ENCODE results near the gene CCDC136.

CCDC136 gene

DNA sequence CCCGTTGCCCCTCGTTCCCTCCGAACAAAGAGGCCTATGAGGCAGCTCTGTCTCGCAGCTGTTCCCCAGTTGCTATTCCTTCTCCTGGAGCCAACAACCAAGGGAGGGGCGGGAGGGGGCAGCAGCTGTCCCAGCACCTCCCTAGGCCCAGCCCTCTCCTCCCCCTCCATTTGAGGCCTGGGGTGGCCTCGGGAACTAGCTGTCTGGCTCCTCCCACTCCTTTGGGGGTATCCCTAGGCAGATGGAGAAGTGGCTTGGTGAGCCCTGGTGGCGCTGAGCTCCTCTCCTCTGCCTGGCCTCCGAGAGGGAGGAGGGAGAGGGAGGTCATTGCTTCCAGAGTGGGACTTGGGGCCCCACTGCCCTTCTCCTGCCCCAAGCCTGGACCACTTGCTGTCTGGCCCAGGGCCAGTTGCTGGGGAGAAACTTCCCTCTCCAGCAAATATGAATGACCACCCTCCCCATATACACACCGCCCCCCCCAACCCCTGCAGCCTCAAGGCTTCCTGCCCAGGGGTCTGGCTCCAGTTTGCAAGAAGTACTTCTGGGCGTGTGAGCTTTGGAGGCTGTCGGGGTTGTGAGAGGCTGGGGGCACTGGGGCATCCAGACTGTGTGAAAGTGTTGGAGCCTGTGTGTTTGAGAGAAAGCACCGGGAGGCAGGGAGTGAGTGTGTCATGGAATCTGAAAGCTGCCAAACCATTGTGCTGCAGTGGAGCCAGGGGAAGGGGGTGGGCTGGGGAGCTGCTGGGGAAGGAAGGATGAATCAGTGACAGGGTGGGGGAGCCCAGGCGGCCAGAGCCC is 41.6 kb downstream of the CCDC136 start:
- no peak for DNase-seq

DNA sequence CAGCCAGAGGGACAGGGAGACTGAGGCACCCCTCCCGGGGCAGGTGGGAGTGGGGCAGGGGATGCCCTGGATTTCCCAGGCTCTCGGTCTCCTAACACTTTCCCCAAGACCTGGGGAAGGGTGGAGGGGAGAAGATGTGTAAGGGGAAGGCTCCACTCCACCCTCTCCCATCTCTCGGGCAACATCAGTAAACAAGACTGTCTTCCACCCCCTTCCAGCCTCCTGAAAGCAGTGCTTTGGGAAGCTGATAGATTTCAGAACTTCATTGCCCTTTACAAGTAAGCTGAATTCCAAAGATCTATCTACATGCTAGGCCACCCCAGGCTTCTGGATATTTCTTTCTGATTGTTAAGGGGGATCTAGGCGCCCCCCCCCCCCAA is 42.2 kb downstream of the CCDC136 start:
- no peak for DNase-seq

DNA sequence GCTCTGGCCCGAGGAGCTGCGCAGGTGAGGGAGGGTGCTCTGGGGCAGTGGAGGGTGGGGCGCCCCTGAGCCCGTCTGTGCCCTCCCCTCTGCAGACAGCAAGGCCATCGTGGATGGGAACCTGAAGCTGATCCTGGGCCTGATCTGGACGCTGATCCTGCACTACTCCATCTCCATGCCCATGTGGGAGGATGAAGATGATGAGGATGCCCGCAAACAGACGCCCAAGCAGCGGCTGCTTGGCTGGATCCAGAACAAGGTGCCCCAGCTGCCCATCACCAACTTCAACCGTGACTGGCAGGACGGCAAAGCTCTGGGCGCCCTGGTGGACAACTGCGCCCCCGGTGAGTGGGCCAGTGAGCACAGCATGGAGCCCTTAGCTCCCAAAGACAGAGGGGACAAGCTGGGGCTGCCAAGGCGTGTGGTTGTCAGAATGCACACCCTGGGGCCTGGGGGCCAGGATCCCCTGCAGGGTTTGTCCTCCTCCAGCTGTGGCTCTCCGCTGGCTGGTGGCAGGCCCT is 43.5 kb downstream of the CCDC136 start:
- DNase-seq = no peak

DNA sequence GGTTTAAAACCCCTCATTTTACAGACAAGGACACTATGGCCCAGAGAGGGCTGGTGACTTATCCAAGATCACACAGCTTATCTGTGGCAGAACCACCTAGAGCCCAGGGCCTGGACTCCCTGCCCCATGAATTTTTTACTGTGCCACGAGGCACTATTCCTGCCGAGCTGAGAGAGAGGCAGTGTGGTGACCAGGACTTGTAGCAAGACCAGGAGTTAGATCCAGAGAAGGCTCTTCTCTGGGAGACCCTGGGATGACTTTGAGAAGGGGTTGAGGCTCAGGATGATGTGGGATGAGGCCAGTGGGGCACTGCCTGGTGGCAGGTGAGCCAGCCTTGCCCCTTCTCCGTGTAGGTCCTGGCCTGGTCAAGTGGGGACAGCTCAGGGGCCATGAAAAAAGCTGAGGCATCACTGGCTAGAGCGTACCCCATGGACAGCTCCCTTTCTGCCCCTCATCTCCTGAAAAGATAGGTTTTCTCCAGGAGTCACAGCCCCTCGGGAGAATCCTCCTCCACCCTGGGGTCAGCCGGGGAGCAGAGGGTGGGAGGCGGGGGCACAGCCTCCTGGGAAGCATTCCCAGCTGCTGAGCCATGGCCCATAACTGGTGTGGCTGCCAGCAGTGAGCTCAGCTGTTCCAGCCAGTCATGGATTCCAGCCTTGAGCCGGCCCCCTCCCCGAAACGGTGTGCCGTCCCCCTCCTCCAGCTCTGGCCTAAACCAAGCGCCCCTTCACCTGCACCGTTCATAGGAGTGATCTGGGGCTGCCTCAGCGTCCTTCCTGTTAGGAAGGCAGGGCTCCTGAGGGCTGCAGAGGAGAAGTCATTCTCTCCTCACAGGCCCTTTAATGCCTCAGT is 44.2 kb downstream of the CCDC136 start:
- DNase-seq = no peak

DNA sequence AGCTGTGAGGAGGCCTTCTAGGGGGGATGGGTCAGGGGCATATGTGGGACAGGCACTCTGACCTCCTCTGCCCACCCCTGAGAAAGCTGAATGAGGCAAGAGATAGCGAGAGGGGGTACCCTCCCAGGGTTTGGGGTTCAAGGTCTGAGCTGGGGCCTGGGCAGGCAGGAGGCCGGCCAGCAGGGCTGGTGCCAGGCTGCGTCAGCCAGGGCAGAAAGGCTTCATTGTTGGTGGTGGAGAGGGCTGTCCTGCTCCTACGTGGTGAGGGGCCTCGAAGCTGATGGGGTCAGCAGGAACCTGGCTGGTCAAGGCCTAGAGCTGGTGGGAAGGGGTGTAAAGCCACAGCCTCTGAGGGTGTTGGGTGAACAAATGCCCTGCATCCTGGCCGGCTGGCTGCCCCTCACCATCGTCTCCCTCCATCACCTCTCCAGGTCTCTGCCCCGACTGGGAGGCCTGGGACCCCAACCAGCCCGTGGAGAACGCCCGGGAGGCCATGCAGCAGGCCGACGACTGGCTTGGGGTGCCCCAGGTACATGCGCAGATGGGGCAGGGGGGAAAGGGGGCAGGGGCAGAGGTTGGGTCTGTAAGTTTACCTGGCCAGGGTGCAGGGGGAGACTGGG is 45.1 kb downstream of the CCDC136 start:
- no peak for DNase-seq

DNA sequence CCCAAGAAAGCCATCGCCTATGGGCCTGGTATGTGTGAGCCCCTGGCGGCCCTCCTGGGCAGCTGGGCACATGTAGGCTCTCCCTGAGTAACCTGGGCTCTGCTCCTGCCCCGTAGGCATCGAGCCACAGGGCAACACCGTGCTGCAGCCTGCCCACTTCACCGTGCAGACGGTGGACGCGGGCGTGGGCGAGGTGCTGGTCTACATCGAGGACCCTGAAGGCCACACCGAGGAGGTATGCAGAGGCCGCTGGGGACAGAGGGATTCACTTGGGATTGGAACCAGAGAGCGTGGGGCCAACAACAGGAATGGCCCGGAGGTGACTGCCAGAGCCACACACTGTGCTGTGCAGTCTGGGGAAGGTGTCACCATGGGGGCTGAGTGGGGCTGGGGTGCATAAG is 45.8 kb downstream of the CCDC136 start:
- no peak for DNase-seq

DNA sequence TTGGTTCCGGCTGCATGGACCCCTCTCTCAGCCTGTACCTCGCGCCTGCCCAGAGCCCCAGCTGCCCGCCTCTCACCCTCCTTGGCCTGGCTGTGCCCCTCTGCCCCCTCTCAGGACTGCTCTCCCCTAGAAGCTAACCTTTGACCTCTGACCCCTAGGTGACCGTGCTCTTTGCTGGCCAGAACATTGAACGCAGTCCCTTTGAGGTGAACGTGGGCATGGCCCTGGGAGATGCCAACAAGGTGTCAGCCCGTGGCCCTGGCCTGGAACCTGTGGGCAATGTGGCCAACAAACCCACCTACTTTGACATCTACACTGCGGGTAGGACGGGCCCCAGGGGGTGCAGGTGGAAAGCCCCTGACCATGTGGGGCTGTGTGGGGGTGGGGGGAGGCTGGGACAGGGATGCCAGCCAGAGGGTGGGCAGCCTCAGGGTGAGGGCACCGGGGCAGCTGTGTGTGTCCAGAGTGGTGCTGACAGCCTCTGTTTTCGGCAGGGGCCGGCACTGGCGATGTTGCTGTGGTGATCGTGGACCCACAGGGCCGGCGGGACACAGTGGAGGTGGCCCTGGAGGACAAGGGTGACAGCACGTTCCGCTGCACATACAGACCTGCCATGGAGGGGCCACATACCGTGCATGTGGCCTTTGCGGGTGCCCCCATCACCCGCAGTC is 46.5 kb downstream of the CCDC136 start:
- no peak for DNase-seq

DNA sequence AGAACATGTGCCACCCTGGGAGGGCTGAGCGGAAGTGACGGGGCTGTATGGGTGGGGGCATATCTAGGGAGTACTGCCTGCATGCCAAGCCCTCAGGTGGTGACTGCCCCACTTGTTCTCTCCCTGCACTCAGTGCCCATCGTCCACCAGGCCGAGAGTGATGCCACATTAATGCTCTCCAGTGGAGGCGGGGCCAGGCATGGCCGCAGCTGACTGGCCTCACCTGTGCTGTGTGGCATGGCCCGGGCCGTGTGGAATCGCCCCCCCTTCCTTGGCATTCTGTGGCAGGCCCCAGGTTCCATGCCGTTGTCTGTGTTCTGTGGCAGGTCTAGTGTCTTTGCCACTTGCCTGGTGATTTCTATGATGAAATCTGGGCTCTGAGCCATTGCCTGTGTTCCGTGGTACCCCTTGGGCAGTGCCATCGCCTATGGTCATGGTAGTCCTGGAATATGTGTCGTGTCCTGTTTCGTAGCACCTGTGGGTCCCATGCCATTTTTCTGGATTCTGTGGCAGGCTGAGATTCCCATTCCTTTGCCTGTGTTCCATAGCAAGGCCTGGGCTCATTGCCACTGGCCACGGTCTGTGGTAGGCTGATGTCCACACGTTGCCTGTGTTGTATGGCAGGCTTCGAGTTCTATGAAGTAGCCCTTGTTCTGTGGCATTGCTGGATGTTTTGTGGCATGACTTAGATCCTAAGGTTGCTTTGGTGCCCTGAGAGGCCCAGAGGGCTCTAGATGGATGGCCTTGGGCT is 47.4 kb downstream of the CCDC136 start:
- no peak for DNase-seq

DNA sequence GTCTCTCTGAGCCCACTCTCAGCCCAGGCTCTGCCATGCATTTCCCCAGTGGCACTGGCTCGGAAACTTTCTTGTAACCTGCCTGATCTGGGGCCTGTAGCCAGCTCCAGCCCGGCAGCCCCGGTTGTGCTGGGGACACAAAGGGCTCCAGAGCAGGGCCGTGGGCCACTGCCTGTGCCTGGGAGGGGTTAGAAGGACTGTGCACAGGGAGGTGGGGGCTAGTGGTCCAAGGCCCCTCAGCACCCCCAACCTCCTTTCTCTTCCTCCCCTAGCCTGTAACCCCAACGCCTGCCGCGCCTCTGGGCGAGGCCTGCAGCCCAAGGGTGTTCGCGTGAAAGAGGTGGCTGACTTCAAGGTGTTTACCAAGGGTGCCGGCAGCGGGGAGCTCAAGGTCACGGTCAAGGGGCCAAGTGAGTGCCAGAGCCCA is 48.0 kb downstream of the CCDC136 start:
- DNase-seq = no peak

DNA sequence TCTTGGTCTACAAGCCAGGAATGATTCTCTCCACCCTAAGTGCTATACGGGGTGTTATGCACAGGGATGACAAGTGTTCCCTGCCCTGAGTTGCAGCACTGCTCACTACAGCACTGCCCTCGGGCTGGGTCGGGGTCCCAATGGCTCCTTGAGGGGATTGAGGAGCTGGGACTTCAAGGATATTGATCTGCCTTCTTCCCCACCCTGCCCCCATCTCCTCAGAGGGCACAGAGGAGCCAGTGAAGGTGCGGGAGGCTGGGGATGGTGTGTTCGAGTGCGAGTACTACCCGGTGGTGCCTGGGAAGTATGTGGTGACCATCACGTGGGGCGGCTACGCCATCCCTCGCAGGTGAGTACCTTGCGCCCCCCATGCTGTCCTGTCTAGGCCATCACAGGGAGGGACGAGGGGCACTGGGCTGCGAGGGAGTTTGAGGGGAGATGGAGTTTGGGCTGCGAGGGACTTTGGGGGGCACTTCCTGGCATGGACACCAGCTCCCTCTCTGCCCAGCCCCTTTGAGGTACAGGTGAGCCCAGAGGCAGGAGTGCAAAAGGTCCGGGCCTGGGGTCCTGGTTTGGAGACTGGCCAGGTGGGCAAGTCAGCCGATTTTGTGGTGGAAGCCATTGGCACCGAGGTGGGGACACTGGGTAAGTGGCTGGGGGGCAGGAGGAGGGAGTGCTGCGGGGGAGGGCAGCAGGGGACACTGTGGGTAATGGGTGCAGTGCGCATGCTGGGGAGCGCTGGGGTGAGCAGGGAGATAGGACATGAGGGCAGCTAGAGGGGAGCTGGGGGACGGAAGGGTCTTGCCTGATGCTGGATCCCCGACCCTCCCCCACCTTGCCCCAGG is 48.8 kb downstream of the CCDC136 start:
- DNase-seq = no peak

DNA sequence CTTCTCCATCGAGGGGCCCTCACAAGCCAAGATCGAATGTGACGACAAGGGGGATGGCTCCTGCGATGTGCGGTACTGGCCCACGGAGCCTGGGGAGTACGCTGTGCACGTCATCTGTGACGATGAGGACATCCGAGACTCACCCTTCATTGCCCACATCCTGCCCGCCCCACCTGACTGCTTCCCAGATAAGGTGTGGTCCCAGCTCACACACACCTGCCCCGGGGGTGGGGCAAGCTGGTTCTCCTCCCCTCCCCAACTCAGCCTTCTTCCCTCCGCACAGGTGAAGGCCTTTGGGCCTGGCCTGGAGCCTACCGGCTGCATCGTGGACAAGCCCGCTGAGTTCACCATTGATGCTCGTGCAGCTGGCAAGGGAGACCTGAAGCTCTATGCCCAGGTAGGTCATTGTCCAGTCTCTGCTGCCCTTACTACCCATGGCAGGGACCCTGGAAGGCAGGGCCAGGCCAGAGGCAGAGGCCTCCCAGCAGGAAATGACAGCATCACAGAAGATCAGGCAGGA is 49.5 kb downstream of the CCDC136 start:
- no peak for DNase-seq

DNA sequence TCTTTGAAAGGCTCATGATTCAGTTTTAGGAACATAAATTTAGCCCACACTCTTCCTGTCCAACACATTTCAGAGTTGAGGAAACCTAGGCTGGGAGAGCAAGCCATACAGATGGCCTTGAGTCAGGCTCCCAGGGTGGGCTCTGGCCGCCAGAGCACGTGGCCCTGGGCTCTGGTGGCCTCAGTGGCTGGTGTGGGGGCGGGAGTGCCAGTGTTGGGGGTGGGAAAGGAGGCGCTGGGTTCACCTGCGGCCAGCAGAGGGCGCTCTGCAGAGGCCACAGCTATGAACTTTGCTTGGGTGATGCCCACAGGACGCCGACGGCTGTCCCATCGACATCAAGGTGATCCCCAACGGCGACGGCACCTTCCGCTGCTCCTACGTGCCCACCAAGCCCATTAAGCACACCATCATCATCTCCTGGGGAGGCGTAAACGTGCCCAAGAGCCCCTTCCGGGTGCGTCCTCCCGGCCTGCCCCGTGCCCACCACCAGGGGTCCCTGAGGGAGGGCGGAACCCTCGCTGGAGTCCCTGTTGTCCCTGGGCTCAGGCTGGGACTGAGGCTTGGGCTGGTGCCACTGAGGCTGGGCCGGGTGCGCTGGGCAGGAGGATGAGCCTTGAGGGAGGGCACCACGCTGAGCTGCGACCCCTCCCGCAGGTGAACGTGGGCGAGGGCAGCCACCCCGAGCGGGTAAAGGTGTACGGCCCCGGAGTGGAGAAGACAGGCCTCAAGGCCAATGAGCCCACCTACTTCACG is 50.3 kb downstream of the CCDC136 start:
- no peak for DNase-seq

DNA sequence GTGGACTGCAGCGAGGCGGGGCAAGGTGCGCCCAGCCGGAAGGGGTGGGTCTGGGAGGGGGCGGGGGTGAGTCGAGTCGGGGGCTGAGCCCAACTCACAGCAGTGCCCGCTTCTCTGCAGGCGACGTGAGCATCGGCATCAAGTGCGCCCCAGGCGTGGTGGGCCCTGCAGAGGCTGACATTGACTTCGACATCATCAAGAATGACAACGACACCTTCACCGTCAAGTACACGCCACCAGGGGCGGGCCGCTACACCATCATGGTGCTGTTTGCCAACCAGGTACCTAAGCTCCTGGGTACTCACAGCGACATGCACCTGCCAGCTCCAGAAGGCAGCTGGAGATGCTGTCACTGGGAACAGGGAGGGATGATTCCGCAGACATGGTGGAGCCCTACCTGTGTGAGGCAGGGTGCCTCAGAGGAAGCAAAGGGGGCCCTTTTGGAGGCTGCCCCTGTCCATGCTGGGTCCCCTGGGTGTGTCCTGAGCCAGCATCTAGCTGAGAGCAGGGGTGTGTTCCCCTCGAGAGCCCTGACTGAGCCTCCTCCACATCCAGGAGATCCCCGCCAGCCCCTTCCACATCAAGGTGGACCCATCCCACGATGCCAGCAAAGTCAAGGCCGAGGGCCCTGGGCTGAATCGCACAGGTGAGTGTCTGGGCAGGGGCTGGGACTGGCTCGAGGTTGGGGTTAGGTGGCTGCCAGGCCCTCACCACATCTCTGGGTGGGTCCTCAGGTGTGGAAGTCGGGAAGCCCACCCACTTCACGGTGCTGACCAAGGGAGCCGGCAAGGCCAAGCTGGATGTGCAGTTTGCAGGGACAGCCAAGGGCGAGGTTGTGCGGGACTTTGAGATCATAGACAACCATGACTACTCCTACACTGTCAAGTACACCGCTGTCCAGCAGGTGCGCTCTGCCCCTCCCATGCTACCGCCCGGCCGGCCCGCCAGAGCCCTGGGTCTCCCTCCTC is 51.2 kb downstream of the CCDC136 start:
- no peak for DNase-seq

DNA sequence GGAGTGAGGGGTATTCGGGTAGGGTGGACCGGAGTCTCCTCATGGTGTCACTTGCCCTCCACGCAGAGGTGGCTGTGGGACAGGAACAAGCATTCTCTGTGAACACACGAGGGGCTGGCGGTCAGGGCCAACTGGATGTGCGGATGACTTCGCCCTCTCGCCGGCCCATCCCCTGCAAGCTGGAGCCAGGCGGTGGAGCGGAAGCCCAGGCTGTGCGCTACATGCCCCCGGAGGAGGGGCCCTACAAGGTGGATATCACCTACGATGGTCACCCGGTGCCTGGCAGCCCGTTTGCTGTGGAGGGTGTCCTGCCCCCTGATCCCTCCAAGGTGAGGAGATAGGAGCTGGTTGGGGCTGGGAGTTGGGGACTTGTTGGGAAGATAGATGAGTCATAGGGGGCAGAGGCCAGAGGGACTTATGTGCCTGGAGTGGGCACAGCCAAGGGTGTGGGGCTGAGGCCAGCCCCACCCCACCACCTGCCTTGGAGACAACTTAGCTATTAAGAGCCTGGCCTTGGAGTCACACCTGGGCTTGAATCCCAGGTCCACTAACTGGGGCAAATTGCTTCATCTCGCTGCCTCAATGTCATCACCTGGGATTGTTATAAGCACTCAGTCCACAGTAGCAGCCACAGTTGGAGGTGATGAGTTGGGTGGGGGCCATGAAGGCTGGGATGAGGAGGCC is 52.3 kb downstream of the CCDC136 start:
- DNase-seq = no peak

DNA sequence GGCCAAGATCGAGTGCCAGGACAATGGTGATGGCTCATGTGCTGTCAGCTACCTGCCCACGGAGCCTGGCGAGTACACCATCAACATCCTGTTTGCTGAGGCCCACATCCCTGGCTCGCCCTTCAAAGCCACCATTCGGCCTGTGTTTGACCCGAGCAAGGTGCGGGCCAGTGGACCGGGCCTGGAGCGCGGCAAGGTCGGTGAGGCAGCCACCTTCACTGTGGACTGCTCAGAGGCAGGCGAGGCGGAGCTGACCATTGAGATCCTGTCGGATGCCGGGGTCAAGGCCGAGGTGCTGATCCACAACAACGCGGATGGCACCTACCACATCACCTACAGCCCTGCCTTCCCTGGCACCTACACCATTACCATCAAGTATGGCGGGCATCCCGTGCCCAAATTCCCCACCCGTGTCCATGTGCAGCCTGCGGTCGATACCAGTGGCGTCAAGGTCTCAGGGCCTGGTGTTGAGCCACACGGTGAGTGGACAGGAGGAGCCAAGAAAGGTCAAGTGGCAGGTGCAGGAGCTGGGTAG is 53.1 kb downstream of the CCDC136 start:
- no peak for DNase-seq

DNA sequence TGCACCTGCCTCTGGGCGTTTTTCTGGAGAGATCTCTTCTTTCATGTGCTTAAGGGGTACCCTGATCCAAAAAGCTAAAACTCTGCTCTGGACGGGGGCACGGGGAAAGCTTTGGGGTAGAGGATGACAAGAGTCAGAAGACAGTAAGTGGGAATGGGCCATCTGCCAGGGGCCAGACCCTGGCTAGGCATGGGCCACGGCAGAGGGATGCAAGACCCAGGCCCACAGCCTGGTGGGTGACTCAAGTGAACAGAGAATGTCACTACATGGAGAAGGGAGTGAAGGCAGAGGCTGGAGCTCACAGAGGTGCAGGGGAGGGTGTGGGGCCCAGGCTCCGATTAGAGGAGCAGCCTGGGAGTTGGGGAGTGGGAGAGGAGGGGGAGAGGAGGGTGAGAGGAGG is 53.7 kb downstream of the CCDC136 start:
- no peak for DNase-seq

DNA sequence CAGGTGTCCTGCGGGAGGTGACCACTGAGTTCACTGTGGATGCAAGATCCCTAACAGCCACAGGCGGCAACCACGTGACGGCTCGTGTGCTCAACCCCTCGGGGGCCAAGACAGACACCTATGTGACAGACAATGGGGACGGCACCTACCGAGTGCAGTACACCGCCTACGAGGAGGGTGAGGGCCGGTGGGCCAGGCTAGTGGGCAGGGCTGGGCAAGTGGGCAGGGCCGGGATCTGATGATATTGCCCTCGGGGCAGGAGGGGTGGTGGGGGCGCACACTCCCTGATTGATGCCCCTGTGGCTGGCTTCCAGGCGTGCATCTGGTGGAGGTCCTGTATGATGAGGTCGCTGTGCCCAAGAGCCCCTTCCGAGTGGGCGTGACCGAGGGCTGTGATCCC is 54.2 kb downstream of the CCDC136 start:
- DNase-seq = no peak

All from NCI-H2029 treated with DMSO at 0.1 percent for 48 hours (cell line).